Rectal smooth muscle tissue (tissue), 1 donor: ENCODE data around the gene PLCB4.

Source experiments
- H3K27ac ChIP-seq: one replicate; pipeline ENCODE4 v1.7.0; 2013; ENCODE audit warnings: low read depth, low read length, inconsistent platforms
- H3K27me3 ChIP-seq: one replicate; pipeline ENCODE4 v1.7.0; 2013; ENCODE audit warnings: low read length; ENCODE audit not compliant: control insufficient read depth, insufficient read depth
- H3K36me3 ChIP-seq: one replicate; pipeline ENCODE4 v1.7.0; 2013; ENCODE audit warnings: low read length; ENCODE audit not compliant: control insufficient read depth, insufficient read depth
- H3K4me1 ChIP-seq: one replicate; pipeline ENCODE4 v1.7.0; 2013; ENCODE audit warnings: low read length; ENCODE audit not compliant: control insufficient read depth, insufficient read depth
- H3K4me3 ChIP-seq: one replicate; pipeline ENCODE4 v1.7.0; 2013; ENCODE audit warnings: low read length
- H3K9ac ChIP-seq: one replicate; pipeline ENCODE4 v1.7.0; 2013; ENCODE audit warnings: low read length

The PLCB4 gene

DNA sequence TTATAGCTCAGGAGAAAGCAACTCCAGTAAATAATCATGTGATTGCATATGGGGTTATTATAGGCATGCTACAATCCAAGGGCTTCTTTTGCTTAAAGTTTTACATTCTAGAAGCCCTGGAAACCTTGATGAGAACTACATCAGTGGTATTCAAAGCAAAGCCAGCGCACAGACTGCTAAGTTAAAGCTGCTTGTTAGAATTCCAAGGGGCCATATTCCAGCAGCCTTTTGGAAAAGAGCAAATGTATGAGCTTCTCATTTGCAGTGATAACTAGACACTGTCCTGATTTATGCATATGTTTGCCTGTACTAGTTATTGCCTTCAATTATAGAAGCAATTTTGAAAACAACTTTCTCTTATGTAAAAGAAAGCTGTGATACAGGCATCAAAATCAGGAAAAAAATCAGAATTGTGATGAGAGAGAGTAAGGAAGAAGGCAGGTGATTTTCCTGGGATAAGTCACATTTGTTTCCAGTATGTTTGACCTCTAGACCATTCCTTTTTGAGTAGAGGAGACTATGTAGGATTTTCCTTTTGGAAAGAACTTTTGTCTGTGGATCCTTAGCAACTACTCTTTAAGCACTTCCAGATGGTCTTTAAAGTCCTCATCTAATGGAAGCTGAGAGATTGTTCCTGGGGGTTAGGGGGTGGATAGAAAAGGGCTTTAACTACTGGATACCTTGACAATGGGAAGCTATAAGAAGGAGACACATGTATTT is 159.2 kb downstream of the PLCB4 start:
- no peak overlapping the region for H3K27ac ChIP-seq
- H3K36me3 ChIP-seq: no peaks in the 10 kb centered on the region
- no peaks in the 10 kb centered on the region for H3K4me1 ChIP-seq
- no peak overlapping the region for H3K4me3 ChIP-seq
- H3K27me3 ChIP-seq: no peaks in the 10 kb centered on the region
- no peak overlapping the region for H3K9ac ChIP-seq

DNA sequence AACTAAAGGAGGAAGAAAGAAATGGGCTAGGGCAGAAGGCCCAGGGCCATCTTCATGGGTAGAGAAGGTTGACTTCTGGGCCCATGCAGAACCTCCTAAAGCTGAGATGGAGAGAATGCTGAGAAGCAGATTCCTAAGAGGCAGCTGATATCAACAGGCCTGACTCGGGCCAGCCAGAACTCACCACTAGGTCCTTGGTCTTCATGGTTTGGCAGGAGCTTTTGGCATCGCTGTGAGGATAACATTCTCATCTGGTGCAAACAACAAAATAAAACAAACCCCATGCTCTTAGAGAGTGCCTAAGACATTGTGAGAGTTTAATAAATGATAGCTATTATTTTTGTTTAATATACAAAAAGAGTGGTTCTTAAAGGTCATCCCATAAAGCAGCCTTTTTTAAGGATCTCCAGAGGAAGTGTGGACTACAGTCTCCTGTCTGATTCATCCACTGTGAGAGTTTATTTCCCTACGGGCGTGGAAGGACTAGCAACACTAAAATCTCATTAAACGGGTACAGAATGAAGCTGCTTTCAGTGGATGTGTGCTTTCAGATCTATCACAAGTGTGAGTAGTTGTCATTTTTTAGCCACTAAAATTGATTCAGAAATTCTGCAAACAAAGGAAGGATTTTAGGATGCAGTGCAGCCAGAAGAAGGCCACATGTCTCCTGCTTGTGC is 160.0 kb downstream of the PLCB4 start:
- H3K4me1 ChIP-seq: no peaks in the 10 kb centered on the region

DNA sequence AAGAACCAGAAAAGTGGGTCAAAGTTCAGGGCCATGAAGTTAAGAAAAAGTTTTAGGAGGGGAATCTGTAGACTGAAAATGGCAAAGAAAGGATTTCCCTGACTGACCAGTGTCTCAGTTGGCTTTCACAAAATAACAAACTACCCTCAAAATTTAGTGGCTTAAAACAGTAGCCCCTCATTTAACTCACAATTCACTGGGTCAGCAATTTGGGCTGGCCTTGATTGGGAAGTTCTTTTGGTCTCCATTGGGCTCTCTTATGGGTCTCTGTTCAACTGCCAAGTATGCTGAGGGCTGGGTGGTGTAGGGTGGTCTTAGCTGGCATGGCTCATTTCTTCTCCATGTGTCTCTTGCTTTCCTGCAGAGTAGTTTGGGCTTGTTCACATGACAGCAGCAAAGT is 161.5 kb downstream of the PLCB4 start:
- Histone ChIP-seq H3K4me1 (no peaks in the 10 kb centered on the region), H3K36me3 (no peaks in the 10 kb centered on the region), H3K9ac (no peak overlapping the region), H3K4me3 (no peak overlapping the region), H3K27ac (no peak overlapping the region), H3K27me3 (no peaks in the 10 kb centered on the region)

More for the DNA sequence above, 160.0 kb downstream of the PLCB4 start:
- no peaks in the 10 kb centered on the region for H3K27me3 ChIP-seq
- no peak overlapping the region for H3K27ac ChIP-seq
- H3K9ac ChIP-seq: no peak overlapping the region
- no peaks in the 10 kb centered on the region for H3K36me3 ChIP-seq
- H3K4me3 ChIP-seq: no peak overlapping the region

DNA sequence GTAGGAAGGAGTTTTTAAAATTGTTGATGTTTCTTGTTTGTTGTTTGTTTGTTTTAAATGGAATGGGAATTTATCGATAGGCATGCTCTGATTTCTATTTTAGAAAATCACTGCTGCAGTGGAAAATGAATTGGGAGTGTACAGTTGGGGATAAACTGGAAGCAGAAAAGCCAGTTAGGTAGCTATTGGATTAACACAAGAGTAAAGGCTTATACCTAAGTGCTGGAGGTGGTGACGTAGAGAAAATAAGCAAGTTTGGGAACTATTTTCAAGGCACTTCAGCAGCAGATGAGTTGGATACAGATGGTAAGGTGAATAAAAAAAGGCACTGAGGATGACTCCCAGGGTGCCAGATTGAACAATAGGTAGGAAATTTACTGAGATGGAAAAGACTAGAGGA is 164.9 kb downstream of the PLCB4 start:
- no peak overlapping the region for H3K4me3 ChIP-seq
- no peaks in the 10 kb centered on the region for H3K36me3 ChIP-seq
- no peaks in the 10 kb centered on the region for H3K4me1 ChIP-seq
- no peak overlapping the region for H3K27ac ChIP-seq
- H3K9ac ChIP-seq: no peak overlapping the region
- no peaks in the 10 kb centered on the region for H3K27me3 ChIP-seq

DNA sequence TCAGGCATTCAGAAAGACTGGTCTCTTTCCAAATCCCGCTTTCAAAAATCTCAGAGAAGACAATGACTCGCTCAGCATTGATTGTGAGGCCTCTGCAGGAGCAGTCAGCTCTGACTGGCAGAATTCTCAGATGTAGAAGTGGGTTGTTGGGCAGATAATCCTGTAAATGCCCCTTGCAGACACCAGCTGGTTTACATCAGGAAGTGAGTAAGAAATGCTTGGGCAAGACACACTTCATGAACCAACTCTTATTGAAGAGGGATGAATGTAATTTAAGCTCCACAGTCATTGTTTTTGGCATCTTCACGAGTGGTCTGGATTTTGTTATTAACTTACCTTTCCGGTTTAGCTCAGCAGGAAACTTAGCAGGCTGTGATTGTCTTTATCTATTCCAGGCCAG is 166.6 kb downstream of the PLCB4 start:
- Histone ChIP-seq H3K9ac (no peak overlapping the region), H3K27me3 (no peaks in the 10 kb centered on the region), H3K4me1 (no peaks in the 10 kb centered on the region), H3K27ac (no peak overlapping the region), H3K4me3 (no peak overlapping the region), H3K36me3 (no peaks in the 10 kb centered on the region)

DNA sequence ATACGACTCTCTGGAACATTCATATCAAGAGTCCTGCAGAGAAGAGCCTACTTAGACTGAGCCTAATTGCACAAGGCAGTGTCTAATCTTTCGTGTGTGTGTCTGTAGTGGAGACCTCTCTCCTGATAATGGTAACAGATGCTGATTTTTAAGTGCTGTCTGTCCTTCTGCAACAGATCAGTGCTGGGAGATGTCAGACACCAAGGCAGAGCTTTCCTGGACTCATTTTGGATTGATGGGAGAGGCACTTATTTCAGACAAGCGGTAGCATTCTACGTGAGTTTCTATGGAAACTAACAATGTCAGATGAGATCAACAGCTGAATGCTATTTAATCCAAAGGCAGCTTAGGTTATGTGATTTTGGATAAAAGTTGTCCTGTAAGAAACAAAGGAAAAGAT is 167.6 kb downstream of the PLCB4 start:
- H3K27me3 ChIP-seq: no peaks in the 10 kb centered on the region
- H3K4me1 ChIP-seq: no peaks in the 10 kb centered on the region
- H3K27ac ChIP-seq: no peak overlapping the region
- no peak overlapping the region for H3K4me3 ChIP-seq
- H3K36me3 ChIP-seq: no peaks in the 10 kb centered on the region
- H3K9ac ChIP-seq: no peak overlapping the region

DNA sequence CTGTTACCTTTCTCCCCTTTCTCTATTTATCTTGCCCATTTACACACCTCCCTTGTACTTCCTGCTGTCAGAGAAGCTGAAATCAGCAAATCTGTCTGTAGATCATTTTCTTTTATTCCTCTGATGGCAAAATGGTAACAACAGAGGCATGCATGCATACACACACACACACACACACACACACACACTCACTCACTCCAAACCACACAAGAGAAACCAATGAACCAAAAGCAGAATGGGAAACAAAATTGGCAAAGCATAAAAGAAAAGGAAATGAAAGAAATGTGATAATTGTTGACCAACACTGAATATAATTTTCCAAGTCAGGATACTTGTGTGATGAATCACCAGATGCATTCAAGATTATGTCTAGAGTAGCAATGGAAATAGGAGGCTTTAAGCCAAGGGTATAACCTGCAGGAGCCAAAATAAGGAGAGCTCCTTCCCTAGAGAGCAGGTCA is 172.4 kb downstream of the PLCB4 start:
- H3K36me3 ChIP-seq: no peaks in the 10 kb centered on the region

DNA sequence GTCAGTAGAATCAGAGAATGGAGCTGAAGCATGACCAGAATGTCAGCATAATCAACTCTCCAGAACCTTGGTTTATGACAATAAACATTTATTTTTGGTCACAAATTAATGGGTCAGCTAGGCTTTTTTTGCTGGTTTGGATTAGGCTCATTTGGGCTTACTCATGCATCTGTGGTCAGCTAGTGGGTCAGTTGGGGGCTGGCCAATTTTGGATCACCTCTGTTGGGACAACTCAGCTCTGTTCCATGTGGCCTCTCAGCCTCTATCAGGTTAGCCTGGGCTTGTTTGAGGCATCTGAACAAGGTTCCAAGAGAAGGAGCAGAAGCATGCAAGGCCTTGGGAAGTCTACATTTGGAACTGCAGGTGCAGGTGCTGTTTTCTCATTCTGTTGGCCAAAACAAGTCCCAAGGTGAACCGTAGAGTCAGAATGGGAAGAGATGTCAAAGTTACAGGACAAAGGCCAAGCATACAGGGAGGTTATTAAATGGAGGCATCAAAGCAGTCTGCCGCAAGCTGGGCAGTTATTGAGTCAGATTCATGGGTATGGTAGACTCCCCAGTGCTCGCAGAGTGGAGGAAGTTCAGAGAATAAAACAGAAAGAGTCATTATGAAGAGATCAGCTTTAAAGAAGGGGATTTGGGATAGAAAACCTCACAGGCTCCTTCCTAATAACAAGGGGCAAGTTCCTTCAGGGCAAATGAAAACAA is 173.0 kb downstream of the PLCB4 start:
- Histone ChIP-seq H3K4me1 (no peaks in the 10 kb centered on the region), H3K4me3 (no peak overlapping the region), H3K27ac (no peak overlapping the region), H3K9ac (no peak overlapping the region), H3K36me3 (no peaks in the 10 kb centered on the region), H3K27me3 (no peaks in the 10 kb centered on the region)

More for the DNA sequence above, 172.4 kb downstream of the PLCB4 start:
- Histone ChIP-seq H3K27me3 (no peaks in the 10 kb centered on the region), H3K4me3 (no peak overlapping the region), H3K27ac (no peak overlapping the region), H3K9ac (no peak overlapping the region), H3K4me1 (no peaks in the 10 kb centered on the region)

DNA sequence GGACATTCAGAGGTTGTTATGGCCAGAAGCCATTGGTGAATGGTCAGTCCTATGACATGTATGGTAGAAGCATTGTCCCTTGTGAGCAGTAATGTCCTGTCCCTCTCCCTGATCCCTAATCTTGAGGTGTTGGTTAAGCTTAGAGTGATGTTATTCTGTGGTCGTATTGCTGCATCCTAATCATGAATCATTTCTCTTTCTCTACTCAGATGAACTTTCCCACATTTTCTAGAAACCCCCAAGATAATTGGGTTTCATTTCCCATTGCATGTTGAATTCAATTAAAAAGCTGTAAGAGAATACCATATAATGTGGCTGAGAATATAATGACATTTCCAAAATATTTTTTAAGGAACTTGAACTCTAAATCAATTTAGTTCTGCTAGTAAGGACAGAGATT is 175.1 kb downstream of the PLCB4 start:
- Histone ChIP-seq H3K4me3 (no peak overlapping the region), H3K9ac (no peak overlapping the region), H3K36me3 (no peaks in the 10 kb centered on the region), H3K27ac (no peak overlapping the region), H3K27me3 (no peaks in the 10 kb centered on the region), H3K4me1 (no peaks in the 10 kb centered on the region)

DNA sequence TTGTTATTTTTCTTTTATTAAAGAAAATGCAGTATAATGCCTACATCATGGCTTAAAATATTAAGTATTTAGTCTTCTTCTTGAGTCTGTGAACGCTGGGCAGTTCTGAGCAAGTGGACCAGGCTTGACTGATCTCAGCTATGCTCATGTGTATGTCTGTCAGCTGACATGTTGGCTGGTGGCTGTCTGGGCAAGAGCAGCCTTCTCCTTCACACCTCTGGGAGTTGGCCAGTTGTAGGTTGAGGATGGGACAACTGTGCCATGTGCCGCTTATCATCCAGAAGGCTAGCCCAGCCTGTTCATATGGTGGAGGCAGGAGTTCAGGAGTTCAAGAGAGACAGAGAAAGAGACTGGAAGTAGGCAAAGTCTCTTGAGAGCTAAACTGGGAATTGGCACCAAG is 175.9 kb downstream of the PLCB4 start:
- no peaks in the 10 kb centered on the region for H3K36me3 ChIP-seq
- H3K27me3 ChIP-seq: no peaks in the 10 kb centered on the region
- H3K9ac ChIP-seq: no peak overlapping the region
- H3K27ac ChIP-seq: no peak overlapping the region
- H3K4me3 ChIP-seq: no peak overlapping the region
- no peaks in the 10 kb centered on the region for H3K4me1 ChIP-seq

DNA sequence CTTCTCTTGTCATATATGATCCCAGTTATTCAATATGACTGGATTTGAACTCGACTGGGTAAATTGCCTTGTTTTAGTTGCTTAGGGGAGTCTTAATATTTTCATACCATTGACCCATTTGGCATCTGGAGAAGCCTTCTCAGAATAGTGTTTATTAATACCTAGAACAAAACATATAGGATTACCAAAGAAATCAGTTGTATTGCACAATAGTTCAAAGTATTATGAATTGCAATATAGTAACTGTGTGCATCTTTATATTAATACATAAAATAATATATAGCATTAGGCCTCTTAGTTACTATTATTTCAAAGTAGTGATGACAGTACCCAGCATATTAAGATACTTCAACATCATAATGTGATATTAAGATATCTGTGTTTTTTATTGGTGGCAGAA is 177.8 kb downstream of the PLCB4 start:
- Histone ChIP-seq H3K4me1 (no peaks in the 10 kb centered on the region), H3K27me3 (no peaks in the 10 kb centered on the region), H3K4me3 (no peak overlapping the region), H3K36me3 (no peaks in the 10 kb centered on the region), H3K27ac (no peak overlapping the region), H3K9ac (no peak overlapping the region)

DNA sequence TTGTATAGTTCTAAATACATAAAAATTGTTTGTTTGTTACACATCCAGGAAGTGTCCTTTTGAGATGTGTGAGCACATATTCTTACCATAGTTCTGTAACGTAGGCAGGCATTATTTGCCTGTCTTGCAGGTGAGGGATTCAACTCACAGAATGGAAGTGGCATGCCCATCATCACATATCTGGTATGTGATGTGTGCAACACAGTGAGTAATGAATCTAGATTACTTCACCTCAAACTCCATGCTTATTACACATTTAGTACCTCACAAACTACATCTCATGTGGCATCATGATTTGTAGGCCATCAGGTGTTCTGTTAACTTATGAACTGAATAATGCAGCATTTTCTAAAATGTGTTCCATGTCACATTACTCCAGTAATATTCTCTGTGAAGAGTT is 181.6 kb downstream of the PLCB4 start:
- no peak overlapping the region for H3K27ac ChIP-seq

More for the DNA sequence above, 181.6 kb downstream of the PLCB4 start:
- no peak overlapping the region for H3K4me3 ChIP-seq
- no peaks in the 10 kb centered on the region for H3K4me1 ChIP-seq
- no peaks in the 10 kb centered on the region for H3K27me3 ChIP-seq
- H3K36me3 ChIP-seq: no peaks in the 10 kb centered on the region
- no peak overlapping the region for H3K9ac ChIP-seq
